ENCODE results near the gene MYO5C. TPM values are rescaled to one million over a fixed set of nuclear protein-coding genes. Genes with fewer than 3 reads are reported as not detected.

MYO5C gene
- total and polyA plus RNA-seq, 2 of the 13 experiments (the other 11 are each of a cell fraction or from before 2014, with no cell fraction given), result 15.7 to 23.7 TPM

DNA sequence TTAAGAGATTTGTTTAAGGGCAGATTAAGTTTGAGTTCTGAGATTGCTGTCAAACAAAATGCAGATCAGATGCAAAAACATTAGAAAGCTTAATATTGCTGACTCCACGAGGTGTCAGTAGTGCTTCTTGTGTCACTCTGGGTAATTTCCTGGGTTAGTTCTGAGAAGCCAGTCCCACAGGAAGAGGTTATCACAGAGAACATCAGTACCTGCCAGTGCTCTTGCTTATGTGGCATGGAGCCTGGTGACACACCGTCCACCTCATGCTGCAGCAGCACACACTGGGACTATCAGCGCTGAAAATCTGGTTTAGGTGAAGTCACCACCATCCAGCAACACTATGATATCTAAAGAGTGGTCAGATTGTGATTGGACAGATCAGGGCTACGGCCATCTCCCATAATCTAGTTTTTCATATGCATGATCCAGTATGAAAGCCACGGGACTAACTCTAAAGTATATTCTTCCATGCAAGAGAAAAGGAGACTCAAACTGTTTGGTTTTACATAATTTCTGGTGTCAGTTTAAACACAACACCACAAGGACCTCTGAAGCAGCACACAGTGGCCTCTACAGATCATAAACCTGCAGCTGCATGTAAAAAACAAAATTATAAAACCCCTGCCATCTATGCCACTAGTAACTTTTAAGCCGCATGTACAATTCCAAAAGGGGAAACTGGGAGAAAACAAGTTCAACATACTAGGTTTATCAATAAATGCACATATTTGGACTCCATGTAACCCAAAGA is 36.1 kb upstream of the MYO5C start (continued):
- TF ChIP-seq ZXDC (CRISPR knock-in tag; IDR thresholded peaks at IDR 0.05) (no peak), SNAPC4 (CRISPR knock-in tag; IDR thresholded peaks at IDR 0.05) (no peak)
- TF ChIP-seq, protein P1, sequence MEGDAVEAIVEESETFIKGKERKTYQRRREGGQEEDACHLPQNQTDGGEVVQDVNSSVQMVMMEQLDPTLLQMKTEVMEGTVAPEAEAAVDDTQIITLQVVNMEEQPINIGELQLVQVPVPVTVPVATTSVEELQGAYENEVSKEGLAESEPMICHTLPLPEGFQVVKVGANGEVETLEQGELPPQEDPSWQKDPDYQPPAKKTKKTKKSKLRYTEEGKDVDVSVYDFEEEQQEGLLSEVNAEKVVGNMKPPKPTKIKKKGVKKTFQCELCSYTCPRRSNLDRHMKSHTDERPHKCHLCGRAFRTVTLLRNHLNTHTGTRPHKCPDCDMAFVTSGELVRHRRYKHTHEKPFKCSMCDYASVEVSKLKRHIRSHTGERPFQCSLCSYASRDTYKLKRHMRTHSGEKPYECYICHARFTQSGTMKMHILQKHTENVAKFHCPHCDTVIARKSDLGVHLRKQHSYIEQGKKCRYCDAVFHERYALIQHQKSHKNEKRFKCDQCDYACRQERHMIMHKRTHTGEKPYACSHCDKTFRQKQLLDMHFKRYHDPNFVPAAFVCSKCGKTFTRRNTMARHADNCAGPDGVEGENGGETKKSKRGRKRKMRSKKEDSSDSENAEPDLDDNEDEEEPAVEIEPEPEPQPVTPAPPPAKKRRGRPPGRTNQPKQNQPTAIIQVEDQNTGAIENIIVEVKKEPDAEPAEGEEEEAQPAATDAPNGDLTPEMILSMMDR (CRISPR knock-in tag; IDR thresholded peaks at IDR 0.05), result peak; percentile 66
